Liver (tissue), 9 donors: Measurements from ENCODE around the gene MPP3. TPM values are rescaled to one million over a fixed set of nuclear protein-coding genes. Genes with fewer than 3 reads are reported as not detected.

ENCODE experiments used
- DNase-seq: peaks from one replicate; pipeline ENCODE4 v3.0.0-alpha.2; 2017; ENCODE audit warnings: low spot score
- H3K27ac ChIP-seq, 2 donors: one replicate each; pipeline ENCODE4 v1.7.0; 2013; ENCODE audit warnings: inconsistent platforms in 2 of 2, low read length in 2 of 2, control low read depth in 1 of 2, low read depth in 1 of 2, mild to moderate bottlenecking in 1 of 2
- H3K27me3 ChIP-seq, 4 donors: one replicate each; pipeline versions ENCODE4 v1.6.1 to v1.7.0; 2013; ENCODE audit warnings: low read length in 3 of 4, inconsistent platforms in 1 of 4, mild to moderate bottlenecking in 1 of 4, moderate library complexity in 1 of 4; ENCODE audit not compliant: control insufficient read depth in 4 of 4, insufficient read depth in 4 of 4
- H3K36me3 ChIP-seq, 4 donors: one replicate each; pipeline versions ENCODE4 v1.6.1 to v1.7.0; 2013; ENCODE audit warnings: low read length in 3 of 4, mild to moderate bottlenecking in 3 of 4, low read depth in 1 of 4, moderate library complexity in 1 of 4; ENCODE audit not compliant: control insufficient read depth in 4 of 4, insufficient read depth in 3 of 4
- H3K4me1 ChIP-seq, 4 donors: one replicate each; pipeline versions ENCODE4 v1.6.1 to v1.7.0; 2013; ENCODE audit warnings: low read length in 3 of 4, mild to moderate bottlenecking in 3 of 4, moderate library complexity in 1 of 4; ENCODE audit not compliant: control insufficient read depth in 4 of 4, insufficient read depth in 4 of 4
- H3K4me3 ChIP-seq, 3 donors: one replicate each; pipeline versions ENCODE4 v1.6.1 to v1.7.0; 2013; ENCODE audit warnings: low read length in 3 of 3, control low read depth in 1 of 3, low read depth in 1 of 3, mild to moderate bottlenecking in 1 of 3
- H3K9ac ChIP-seq, 2 donors: one replicate each; pipeline ENCODE4 v1.7.0; 2013; ENCODE audit warnings: low read length in 2 of 2, mild to moderate bottlenecking in 2 of 2, moderate library complexity in 2 of 2, control low read depth in 1 of 2, low read depth in 1 of 2
- H3K9me3 ChIP-seq, 4 donors: one replicate each; pipeline versions ENCODE4 v1.6.1 to v1.7.0; 2013; ENCODE audit warnings: low read length in 3 of 4; ENCODE audit not compliant: control insufficient read depth in 4 of 4
- ATF3 ChIP-seq: IDR thresholded peaks from 2 replicates; pipeline ENCODE4 v1.6.1; 2016; ENCODE audit warnings: antibody characterized with exemption
- EGR1 ChIP-seq, 2 donors: IDR thresholded peaks; 2 replicates each; pipeline ENCODE4 v1.6.1; 2016 to 2018; ENCODE audit warnings: antibody characterized with exemption in 2 of 2, low read depth in 2 of 2
- FOXA1 ChIP-seq: IDR thresholded peaks from 2 replicates; pipeline ENCODE4 v1.6.1; 2016; ENCODE audit warnings: antibody characterized with exemption
- FOXA2 ChIP-seq: IDR thresholded peaks from 2 replicates; pipeline ENCODE4 v1.6.1; 2016; ENCODE audit warnings: antibody characterized with exemption
- GABPA ChIP-seq, 2 donors: IDR thresholded peaks in 1 of 2; conservative IDR thresholded peaks in 1 of 2; 2 replicates each; pipeline ENCODE4 v1.6.1; 2016; ENCODE audit warnings: antibody characterized with exemption in 2 of 2, mild to moderate bottlenecking in 1 of 2, moderate library complexity in 1 of 2
- HNF4A ChIP-seq, 2 donors: conservative IDR thresholded peaks; 2 replicates each; pipeline ENCODE4 v1.6.1; 2016; ENCODE audit warnings: antibody characterized with exemption in 2 of 2, mild to moderate bottlenecking in 2 of 2
- HNF4G ChIP-seq: IDR thresholded peaks from 2 replicates; pipeline ENCODE4 v1.6.1; 2016; ENCODE audit warnings: antibody characterized with exemption
- JUND ChIP-seq, 2 donors: IDR thresholded peaks; 2 replicates each; pipeline ENCODE4 v1.6.1; 2016; ENCODE audit warnings: antibody characterized with exemption in 2 of 2
- MAX ChIP-seq: IDR thresholded peaks from 2 replicates; pipeline ENCODE4 v1.6.1; 2016; ENCODE audit warnings: antibody characterized with exemption
- NR2F2 ChIP-seq: IDR thresholded peaks from 2 replicates; pipeline ENCODE4 v1.6.1; 2016; ENCODE audit warnings: antibody characterized with exemption
- RAD21 ChIP-seq, 2 donors: IDR thresholded peaks; 2 replicates each; pipeline ENCODE4 v1.6.1; 2016; ENCODE audit warnings: antibody characterized with exemption in 2 of 2, mild to moderate bottlenecking in 2 of 2
- RXRA ChIP-seq, 2 donors: IDR thresholded peaks; 2 replicates each; pipeline ENCODE4 v1.6.1; 2017 to 2018; ENCODE audit warnings: antibody characterized with exemption in 2 of 2, mild to moderate bottlenecking in 1 of 2
- SP1 ChIP-seq: IDR thresholded peaks from 2 replicates; pipeline ENCODE4 v1.6.1; 2018; ENCODE audit warnings: antibody characterized with exemption, mild to moderate bottlenecking
- TAF1 ChIP-seq: conservative IDR thresholded peaks from 2 replicates; pipeline ENCODE4 v1.6.1; 2016; ENCODE audit warnings: antibody characterized with exemption, mild to moderate bottlenecking
- YY1 ChIP-seq: IDR thresholded peaks from 2 replicates; pipeline ENCODE4 v1.6.1; 2016; ENCODE audit warnings: antibody characterized with exemption, mild to moderate bottlenecking
- WGBS: extraction: QIAGEN DNeasy Blood & Tissue Kit; methylation state at CpG from one replicate; pipeline ENCODE4 v1.1.7; 2013; 5-methylcytosine and 5-hydroxymethylcytosine counted together
- polyA plus RNA-seq, 2 donors: library from polyadenylated mRNA; stranded (reverse) in 1 of 2; unstranded in 1 of 2; fragments of 200-250 nt in 1 of 2; fragments of >200 nt in 1 of 2; fragmentation: Nextera tagmentation in 1 of 2; extraction: Ambion mirVana in 1 of 2; gene quantifications; one replicate each; pipeline versions ENCODE4 v1.2.1 to v1.2.3, GENCODE V29; 2013 to 2015
- total RNA-seq, 2 donors: library from RNA; depleted of rRNA; stranded (reverse); fragments of >200 nt; gene quantifications; one replicate each; pipeline ENCODE4 v1.2.3, GENCODE V29; 2014
- TF ChIP-seq, protein P1 (sequence below): IDR thresholded peaks from 2 replicates; pipeline ENCODE4 v1.6.1; 2016; ENCODE audit warnings: antibody characterized with exemption
- TF ChIP-seq, protein P2 (sequence below): IDR thresholded peaks from 2 replicates; pipeline ENCODE4 v1.6.1; 2016; ENCODE audit warnings: antibody characterized with exemption, mild to moderate bottlenecking
- TF ChIP-seq, protein P3 (sequence below): fragments of 150-350 bp; IDR thresholded peaks from 2 replicates; pipeline ENCODE4 v1.5.1; 2017; ENCODE audit warnings: improper control_type of control experiment, low read depth, low read length; ENCODE audit not compliant: missing input control
- donor health status: healthy.
- donor health status: healthy.
- donor health status: healthy.
- donor health status: healthy.
- donor health status: healthy.

The MPP3 gene
- total and polyA plus RNA-seq, 4 donors = 0.23 to 1.3 (median 0.72) TPM

DNA sequence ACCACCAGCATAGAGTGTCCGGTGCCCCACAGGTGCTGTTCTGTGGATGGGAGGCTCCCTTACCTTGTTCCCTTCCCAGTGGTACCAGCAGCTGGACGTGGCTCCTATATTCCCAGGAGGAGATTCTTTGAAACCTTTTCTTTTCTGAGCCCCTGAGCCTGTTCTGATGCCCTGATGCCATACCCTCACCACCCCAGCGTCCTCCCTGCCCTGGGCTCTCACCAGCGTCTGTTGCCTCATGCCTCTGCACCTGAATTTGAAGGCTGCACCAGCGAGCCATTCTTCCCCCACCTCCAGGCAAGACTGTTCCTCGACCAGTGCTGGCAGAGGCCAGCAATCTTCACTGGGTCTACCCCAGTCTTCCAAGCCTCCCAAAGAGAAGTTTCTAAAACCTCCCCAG is 74.9 kb downstream of the MPP3 start:
- TF ChIP-seq EGR1 (IDR thresholded peaks at IDR 0.05; ENCODE audit: low read depth in 2 of 2) = no peak
- no peak for TF ChIP-seq MAX
- TF ChIP-seq, protein P1, sequence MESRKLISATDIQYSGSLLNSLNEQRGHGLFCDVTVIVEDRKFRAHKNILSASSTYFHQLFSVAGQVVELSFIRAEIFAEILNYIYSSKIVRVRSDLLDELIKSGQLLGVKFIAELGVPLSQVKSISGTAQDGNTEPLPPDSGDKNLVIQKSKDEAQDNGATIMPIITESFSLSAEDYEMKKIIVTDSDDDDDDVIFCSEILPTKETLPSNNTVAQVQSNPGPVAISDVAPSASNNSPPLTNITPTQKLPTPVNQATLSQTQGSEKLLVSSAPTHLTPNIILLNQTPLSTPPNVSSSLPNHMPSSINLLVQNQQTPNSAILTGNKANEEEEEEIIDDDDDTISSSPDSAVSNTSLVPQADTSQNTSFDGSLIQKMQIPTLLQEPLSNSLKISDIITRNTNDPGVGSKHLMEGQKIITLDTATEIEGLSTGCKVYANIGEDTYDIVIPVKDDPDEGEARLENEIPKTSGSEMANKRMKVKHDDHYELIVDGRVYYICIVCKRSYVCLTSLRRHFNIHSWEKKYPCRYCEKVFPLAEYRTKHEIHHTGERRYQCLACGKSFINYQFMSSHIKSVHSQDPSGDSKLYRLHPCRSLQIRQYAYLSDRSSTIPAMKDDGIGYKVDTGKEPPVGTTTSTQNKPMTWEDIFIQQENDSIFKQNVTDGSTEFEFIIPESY = no peak
- no peak for TF ChIP-seq GABPA (IDR thresholded peaks at IDR 0.05 in 1 of 2, conservative IDR thresholded peaks at IDR 0.05 in 1 of 2)
- TF ChIP-seq JUND (IDR thresholded peaks at IDR 0.05) = no peak
- TF ChIP-seq SP1 = no peak
- no peak for TF ChIP-seq RAD21 (IDR thresholded peaks at IDR 0.05)
- TF ChIP-seq YY1 = no peak
- TF ChIP-seq RXRA (IDR thresholded peaks at IDR 0.05) = no peak
- no peak for TF ChIP-seq TAF1
- no peak for TF ChIP-seq NR2F2
- no peak for TF ChIP-seq FOXA2
- TF ChIP-seq ATF3 = no peak
- Histone ChIP-seq H3K9me3 (no peaks in the 10 kb centered on the region), H3K27ac (no peak overlapping the region), H3K27me3 (peaks cover 0 to 9% (median 4%) of the 10 kb centered on the region in 4 donors), H3K36me3 (no peaks in the 10 kb centered on the region), H3K9ac (no peak overlapping the region), H3K4me1 (peaks cover 0 to 9% (median 5%) of the 10 kb centered on the region in 4 donors), H3K4me3 (no peak overlapping the region)
- WGBS = 70% methylated on average over 6 of the region's 6 CpGs
- DNase-seq = no peak

DNA sequence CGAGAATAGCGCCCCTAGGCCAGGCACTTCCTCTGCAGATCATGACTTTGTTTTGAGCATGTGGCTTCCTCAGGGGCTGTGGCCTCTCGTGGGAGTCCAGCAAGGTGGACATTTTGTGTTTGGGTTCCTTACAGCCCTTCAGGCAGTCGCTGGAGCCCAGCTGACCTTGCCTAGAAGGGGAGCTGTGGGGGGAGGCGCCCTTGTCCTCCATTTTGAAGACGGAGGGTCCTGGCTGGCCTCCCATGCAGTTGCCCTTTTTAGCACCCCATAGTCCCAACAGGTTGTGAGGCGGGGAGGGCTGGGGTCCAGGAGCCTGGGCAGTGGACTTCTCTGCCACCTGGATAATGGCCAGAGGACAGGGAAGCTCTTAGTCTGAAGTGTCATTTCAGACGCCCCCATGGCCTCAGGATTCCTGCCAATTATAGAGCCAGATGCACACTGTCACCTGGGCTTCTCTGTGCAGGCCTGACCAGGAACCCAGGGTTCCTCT is 75.7 kb downstream of the MPP3 start:
- Histone ChIP-seq H3K27ac (no peak overlapping the region), H3K4me1 (peaks cover 0 to 9% (median 5%) of the 10 kb centered on the region in 4 donors), H3K9ac (no peak overlapping the region), H3K36me3 (no peaks in the 10 kb centered on the region), H3K4me3 (no peak overlapping the region), H3K9me3 (no peaks in the 10 kb centered on the region), H3K27me3 (peaks cover 0 to 9% (median 4%) of the 10 kb centered on the region in 4 donors)
- 77% methylated on average over 8 of the region's 8 CpGs for WGBS
- TF ChIP-seq NR2F2 (no peak), RXRA (IDR thresholded peaks at IDR 0.05) (no peak), HNF4G (no peak), YY1 (no peak), JUND (IDR thresholded peaks at IDR 0.05) (no peak), EGR1 (IDR thresholded peaks at IDR 0.05; ENCODE audit: low read depth in 2 of 2) (no peak), HNF4A (conservative IDR thresholded peaks at IDR 0.05) (no peak), TAF1 (no peak), SP1 (no peak), FOXA2 (no peak), ATF3 (no peak), FOXA1 (no peak)
- TF ChIP-seq, protein P2, sequence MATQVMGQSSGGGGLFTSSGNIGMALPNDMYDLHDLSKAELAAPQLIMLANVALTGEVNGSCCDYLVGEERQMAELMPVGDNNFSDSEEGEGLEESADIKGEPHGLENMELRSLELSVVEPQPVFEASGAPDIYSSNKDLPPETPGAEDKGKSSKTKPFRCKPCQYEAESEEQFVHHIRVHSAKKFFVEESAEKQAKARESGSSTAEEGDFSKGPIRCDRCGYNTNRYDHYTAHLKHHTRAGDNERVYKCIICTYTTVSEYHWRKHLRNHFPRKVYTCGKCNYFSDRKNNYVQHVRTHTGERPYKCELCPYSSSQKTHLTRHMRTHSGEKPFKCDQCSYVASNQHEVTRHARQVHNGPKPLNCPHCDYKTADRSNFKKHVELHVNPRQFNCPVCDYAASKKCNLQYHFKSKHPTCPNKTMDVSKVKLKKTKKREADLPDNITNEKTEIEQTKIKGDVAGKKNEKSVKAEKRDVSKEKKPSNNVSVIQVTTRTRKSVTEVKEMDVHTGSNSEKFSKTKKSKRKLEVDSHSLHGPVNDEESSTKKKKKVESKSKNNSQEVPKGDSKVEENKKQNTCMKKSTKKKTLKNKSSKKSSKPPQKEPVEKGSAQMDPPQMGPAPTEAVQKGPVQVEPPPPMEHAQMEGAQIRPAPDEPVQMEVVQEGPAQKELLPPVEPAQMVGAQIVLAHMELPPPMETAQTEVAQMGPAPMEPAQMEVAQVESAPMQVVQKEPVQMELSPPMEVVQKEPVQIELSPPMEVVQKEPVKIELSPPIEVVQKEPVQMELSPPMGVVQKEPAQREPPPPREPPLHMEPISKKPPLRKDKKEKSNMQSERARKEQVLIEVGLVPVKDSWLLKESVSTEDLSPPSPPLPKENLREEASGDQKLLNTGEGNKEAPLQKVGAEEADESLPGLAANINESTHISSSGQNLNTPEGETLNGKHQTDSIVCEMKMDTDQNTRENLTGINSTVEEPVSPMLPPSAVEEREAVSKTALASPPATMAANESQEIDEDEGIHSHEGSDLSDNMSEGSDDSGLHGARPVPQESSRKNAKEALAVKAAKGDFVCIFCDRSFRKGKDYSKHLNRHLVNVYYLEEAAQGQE = no peak
- TF ChIP-seq, protein P1 = no peak
- TF ChIP-seq, protein P3, sequence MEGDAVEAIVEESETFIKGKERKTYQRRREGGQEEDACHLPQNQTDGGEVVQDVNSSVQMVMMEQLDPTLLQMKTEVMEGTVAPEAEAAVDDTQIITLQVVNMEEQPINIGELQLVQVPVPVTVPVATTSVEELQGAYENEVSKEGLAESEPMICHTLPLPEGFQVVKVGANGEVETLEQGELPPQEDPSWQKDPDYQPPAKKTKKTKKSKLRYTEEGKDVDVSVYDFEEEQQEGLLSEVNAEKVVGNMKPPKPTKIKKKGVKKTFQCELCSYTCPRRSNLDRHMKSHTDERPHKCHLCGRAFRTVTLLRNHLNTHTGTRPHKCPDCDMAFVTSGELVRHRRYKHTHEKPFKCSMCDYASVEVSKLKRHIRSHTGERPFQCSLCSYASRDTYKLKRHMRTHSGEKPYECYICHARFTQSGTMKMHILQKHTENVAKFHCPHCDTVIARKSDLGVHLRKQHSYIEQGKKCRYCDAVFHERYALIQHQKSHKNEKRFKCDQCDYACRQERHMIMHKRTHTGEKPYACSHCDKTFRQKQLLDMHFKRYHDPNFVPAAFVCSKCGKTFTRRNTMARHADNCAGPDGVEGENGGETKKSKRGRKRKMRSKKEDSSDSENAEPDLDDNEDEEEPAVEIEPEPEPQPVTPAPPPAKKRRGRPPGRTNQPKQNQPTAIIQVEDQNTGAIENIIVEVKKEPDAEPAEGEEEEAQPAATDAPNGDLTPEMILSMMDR = no peak
- no peak for DNase-seq
